ENCODE data around the gene WAC.

- no peak for TF ChIP-seq CTCF (IDR thresholded peaks at IDR 0.05)
- TF ChIP-seq POLR2AphosphoS5 (IDR thresholded peaks at IDR 0.05; ENCODE audit: low read depth, low read length) = no peak
- TF ChIP-seq ELF1 (IDR thresholded peaks at IDR 0.05) = no peak
- no peak for TF ChIP-seq FOXJ3 (CRISPR knock-in tag; IDR thresholded peaks at IDR 0.05)
- TF ChIP-seq YY1 (IDR thresholded peaks at IDR 0.05; ENCODE audit: low read depth) = no peak
- TF ChIP-seq FOXM1 (IDR thresholded peaks at IDR 0.05; ENCODE audit: low read depth) = no peak
- no peak for TF ChIP-seq MAX (IDR thresholded peaks at IDR 0.05; ENCODE audit: low read depth)
- TF ChIP-seq EP300 (IDR thresholded peaks at IDR 0.05; ENCODE audit: borderline replicate concordance in 1 of 2, low read depth in 1 of 2, low read length in 1 of 2) = no peak
- no peak for TF ChIP-seq EZH2phosphoT487 (IDR thresholded peaks at IDR 0.05; ENCODE audit: borderline replicate concordance, low read depth)
- TF ChIP-seq GABPA (IDR thresholded peaks at IDR 0.05; ENCODE audit: low read depth) = no peak
- TF ChIP-seq SIN3A (IDR thresholded peaks at IDR 0.05; ENCODE audit: borderline replicate concordance, low read depth, low read length) = no peak
These were observed 131.4 kb downstream of the WAC start for GRCh38 chr10:28664369-28664740.

Data from SK-N-SH (cell line).